Germinal center (tissue), 1 donor: Measurements from ENCODE around the gene REEP2.
A peak's percentile ranks its signal among the peaks of the same experiment; 100 is the strongest.
"Not testable (repeated sequence)": the region's sequence is repeated elsewhere in the genome, so short reads cannot be mapped to it uniquely, and the experiment has no call there.

Experiments used
- DNase-seq: peaks from one replicate; pipeline ENCODE4 v3.0.0; 2012; ENCODE audit warnings: mixed read lengths, low spot score

REEP2 gene

GRCh38 chr5:138466125-138466899, 27.5 kb downstream of the REEP2 start:
- no peak for DNase-seq

- DNase-seq, result no peak
Measured at GRCh38 chr5:138466900-138467710, 28.2 kb downstream of the REEP2 start.

- DNase-seq, result no peak
Measured at GRCh38 chr5:138467711-138468132, 28.9 kb downstream of the REEP2 start.

GRCh38 chr5:138468133-138468965, 29.5 kb downstream of the REEP2 start:
- no peak for DNase-seq

- no peak for DNase-seq
Measured at GRCh38 chr5:138468966-138469539, 30.2 kb downstream of the REEP2 start.

GRCh38 chr5:138469540-138470321, 30.9 kb downstream of the REEP2 start:
- DNase-seq, result no peak

- no peak for DNase-seq
Measured at GRCh38 chr5:138470322-138471051, 31.6 kb downstream of the REEP2 start.

GRCh38 chr5:138471052-138471361, 32.1 kb downstream of the REEP2 start:
- DNase-seq, result no peak

GRCh38 chr5:138472353-138472752, 33.5 kb downstream of the REEP2 start:
- no peak for DNase-seq

- DNase-seq, result not testable (repeated sequence)
Measured at GRCh38 chr5:138473151-138473550, 34.3 kb downstream of the REEP2 start.

GRCh38 chr5:138476918-138477317, 38.1 kb downstream of the REEP2 start:
- no peak for DNase-seq

GRCh38 chr5:138482638-138483037, 43.8 kb downstream of the REEP2 start:
- DNase-seq, result no peak

- DNase-seq, result no peak
Measured at GRCh38 chr5:138488481-138488945, 49.7 kb downstream of the REEP2 start.

- no peak for DNase-seq
Measured at GRCh38 chr5:138489683-138490061, 50.8 kb downstream of the REEP2 start.

GRCh38 chr5:138490648-138491283, 51.9 kb downstream of the REEP2 start:
- no peak for DNase-seq

- DNase-seq, result no peak
Measured at GRCh38 chr5:138491284-138491648, 52.4 kb downstream of the REEP2 start.

- DNase-seq, result peak; percentile 91
Measured at GRCh38 chr5:138491669-138492559, 53.1 kb downstream of the REEP2 start.

- no peak for DNase-seq
Measured at GRCh38 chr5:138492560-138493045, 53.7 kb downstream of the REEP2 start.

GRCh38 chr5:138495351-138495750, 56.5 kb downstream of the REEP2 start:
- no peak for DNase-seq
